Neural cell (in vitro differentiated cells): ENCODE measurements around the gene ADSS1. TPM values are rescaled to one million over a fixed set of nuclear protein-coding genes. Genes with fewer than 3 reads are reported as not detected.

Experiments
- H2AFZ ChIP-seq: fragments of 200-600, 300-800 bp; sonication (generic), shearing (Covaris generic); 2 replicates; pipeline ENCODE4 v1.6.0; 2014; ENCODE audit warnings: low read depth, mild to moderate bottlenecking, antibody characterized with exemption, low read length, moderate library complexity
- H3F3A ChIP-seq: fragments of 200-600 bp; shearing (Covaris generic); 2 replicates; pipeline ENCODE4 v1.6.1; 2016; ENCODE audit warnings: mild to moderate bottlenecking, moderate library complexity, mixed read lengths, antibody characterized with exemption, low read length; ENCODE audit not compliant: insufficient read depth, poor library complexity, severe bottlenecking
- H3K27ac ChIP-seq: fragments of 200-600, 300-800 bp; sonication (generic), shearing (Covaris generic); 2 replicates; pipeline ENCODE4 v1.5.1; 2014; ENCODE audit warnings: mild to moderate bottlenecking, low read length, moderate library complexity
- H3K27me3 ChIP-seq: fragments of 300-800, 200-600 bp; sonication (generic), shearing (Covaris generic); 2 replicates; pipeline ENCODE4 v1.6.0; 2014; ENCODE audit warnings: mild to moderate bottlenecking, low read depth, low read length, moderate library complexity; ENCODE audit not compliant: insufficient read depth
- H3K36me3 ChIP-seq: fragments of 300-800, 200-600 bp; sonication (generic), shearing (Covaris generic); 2 replicates; pipeline ENCODE4 v1.5.1; 2014; ENCODE audit warnings: mild to moderate bottlenecking, antibody characterized with exemption, low read length, moderate library complexity; ENCODE audit not compliant: insufficient read depth
- H3K4me2 ChIP-seq: fragments of 300-800, 200-600 bp; sonication (generic), shearing (Covaris generic); 2 replicates; pipeline ENCODE4 v1.6.0; 2014; ENCODE audit warnings: mild to moderate bottlenecking, low read length
- H3K4me3 ChIP-seq: fragments of 300-800, 200-600 bp; sonication (generic), shearing (Covaris generic); 2 replicates; pipeline ENCODE4 v1.5.1; 2014; ENCODE audit warnings: mild to moderate bottlenecking, low read length, moderate library complexity
- H3K79me2 ChIP-seq: fragments of 200-600 bp; shearing (Covaris generic); replicated peaks from 2 replicates; pipeline ENCODE4 v1.6.0; 2014; ENCODE audit warnings: mild to moderate bottlenecking, low read length, moderate library complexity; ENCODE audit not compliant: insufficient read depth
- H3K9ac ChIP-seq: fragments of 300-800, 200-600 bp; sonication (generic), shearing (Covaris generic); 2 replicates; pipeline ENCODE4 v1.6.1; 2016; ENCODE audit warnings: mild to moderate bottlenecking, low read length, mixed read lengths
- H3K9me2 ChIP-seq: fragments of 200-600 bp; shearing (Covaris generic); 2 replicates; pipeline ENCODE4 v1.6.1; 2016; ENCODE audit warnings: mild to moderate bottlenecking, low read length, mixed read lengths; ENCODE audit not compliant: insufficient read depth
- H3K9me3 ChIP-seq: fragments of 200-600, 300-800 bp; sonication (generic), shearing (Covaris generic); 2 replicates; pipeline ENCODE4 v1.6.1; 2016; ENCODE audit warnings: mild to moderate bottlenecking, mixed run types, low read length, moderate library complexity, mixed read lengths
- H4K20me1 ChIP-seq: fragments of 200-600 bp; shearing (Covaris generic); 2 replicates; pipeline ENCODE4 v1.6.1; 2016; ENCODE audit warnings: mild to moderate bottlenecking, mixed run types; ENCODE audit not compliant: insufficient read depth
- CTCF ChIP-seq: fragments of 450-650 bp; IDR thresholded peaks from 2 replicates; pipeline ENCODE4 v1.5.1; 2014; ENCODE audit warnings: antibody characterized with exemption, mild to moderate bottlenecking, moderate library complexity; ENCODE audit not compliant: poor library complexity, severe bottlenecking
- EP300 ChIP-seq: fragments of 450-650 bp; conservative IDR thresholded peaks from 2 replicates; pipeline ENCODE4 v1.6.1; 2014; ENCODE audit warnings: antibody characterized with exemption, mild to moderate bottlenecking, moderate library complexity; ENCODE audit not compliant: poor library complexity, severe bottlenecking
- EZH2 ChIP-seq: fragments of 200-600, 300-800 bp; shearing (Covaris generic), sonication (generic); IDR thresholded peaks from 2 replicates; pipeline ENCODE4 v1.6.1; 2014; ENCODE audit warnings: antibody characterized with exemption, low read length, borderline replicate concordance, mild to moderate bottlenecking; ENCODE audit not compliant: insufficient read depth, poor library complexity, severe bottlenecking
- MXI1 ChIP-seq: fragments of 450-650 bp; conservative IDR thresholded peaks from 2 replicates; pipeline ENCODE4 v1.6.1; 2014; ENCODE audit warnings: antibody characterized with exemption, mild to moderate bottlenecking; ENCODE audit not compliant: poor library complexity, severe bottlenecking
- POLR2AphosphoS5 ChIP-seq: IDR thresholded peaks from 2 replicates; pipeline ENCODE4 v1.6.1; 2012
- RAD21 ChIP-seq: fragments of 450-650 bp; conservative IDR thresholded peaks from 2 replicates; pipeline ENCODE4 v1.6.1; 2014; ENCODE audit warnings: antibody characterized with exemption, mild to moderate bottlenecking, moderate library complexity
- REST ChIP-seq: IDR thresholded peaks from 2 replicates; pipeline ENCODE4 v1.6.1; 2012; ENCODE audit warnings: borderline replicate concordance
- SMC3 ChIP-seq: fragments of 450-650 bp; conservative IDR thresholded peaks from 2 replicates; pipeline ENCODE4 v1.6.1; 2014; ENCODE audit warnings: antibody characterized with exemption, mild to moderate bottlenecking, moderate library complexity; ENCODE audit not compliant: poor library complexity
- TAF1 ChIP-seq: IDR thresholded peaks from 2 replicates; pipeline ENCODE4 v1.6.1; 2012; ENCODE audit warnings: low read depth
- polyA plus RNA-seq: library from polyadenylated mRNA; depleted of rRNA; stranded (reverse); fragments of >200 nt; gene quantifications from 2 replicates; pipeline ENCODE4 v1.2.3, GENCODE V29; 2014

ADSS1 gene
- polyA plus RNA-seq, 1 donor from 2014 or later: 4.3 TPM

- H3K27me3 ChIP-seq: no peaks in the 10 kb centered on the region
- no peaks in the 10 kb centered on the region for H4K20me1 ChIP-seq
- H3K9ac ChIP-seq: peak overlapping the region; percentile 54
- no peaks in the 10 kb centered on the region for H3K79me2 ChIP-seq
- no peak overlapping the region for H3K27ac ChIP-seq
- H3K36me3 ChIP-seq: no peaks in the 10 kb centered on the region
- no peak overlapping the region for H3K4me2 ChIP-seq
- peak overlapping the region; percentile 2 for H2AFZ ChIP-seq
- no peaks in the 10 kb centered on the region for H3F3A ChIP-seq
- TF ChIP-seq CTCF (no peak), TAF1 (no peak), SMC3 (no peak), EZH2 (no peak), MXI1 (no peak), POLR2AphosphoS5 (no peak), REST (no peak), EP300 (no peak)
- H3K4me3 ChIP-seq: peak overlapping the region; percentile 58
- H3K9me2 ChIP-seq: no peaks in the 10 kb centered on the region
- H3K9me3 ChIP-seq: no peaks in the 10 kb centered on the region
Measured at GRCh38 chr14:104677512-104678332, 46.3 kb upstream of the ADSS1 start.

- no peaks in the 10 kb centered on the region for H3K9me3 ChIP-seq
- no peaks in the 10 kb centered on the region for H3K36me3 ChIP-seq
- H3K4me2 ChIP-seq: no peak overlapping the region
- H3F3A ChIP-seq: no peaks in the 10 kb centered on the region
- TF ChIP-seq CTCF (no peak), RAD21 (no peak), REST (no peak), MXI1 (no peak), TAF1 (no peak), EZH2 (no peak), POLR2AphosphoS5 (no peak), SMC3 (no peak), EP300 (no peak)
- peak overlapping the region; percentile 54 for H3K9ac ChIP-seq
- H3K79me2 ChIP-seq: no peaks in the 10 kb centered on the region
- H3K9me2 ChIP-seq: no peaks in the 10 kb centered on the region
- no peaks in the 10 kb centered on the region for H3K27me3 ChIP-seq
- H4K20me1 ChIP-seq: no peaks in the 10 kb centered on the region
- no peak overlapping the region for H3K27ac ChIP-seq
- no peak overlapping the region for H2AFZ ChIP-seq
- peak overlapping the region; percentile 58 for H3K4me3 ChIP-seq
Measured at GRCh38 chr14:104678346-104678745, 45.7 kb upstream of the ADSS1 start.
